Vagina (tissue), 2 donors: ENCODE results near the gene AZIN2. TPM values are rescaled to one million over a fixed set of nuclear protein-coding genes. Genes with fewer than 3 reads are reported as not detected.

Experiments
- DNase-seq, 2 donors: peaks; one replicate each; pipeline ENCODE4 v3.0.0-alpha.2; 2017; ENCODE audit errors: extremely low spot score in 2 of 2
- H3K27ac ChIP-seq: fragments of 200-600 bp; sonication (generic); one replicate; pipeline ENCODE4 v1.5.1; 2019
- H3K27me3 ChIP-seq: fragments of 200-600 bp; sonication (generic); one replicate; pipeline ENCODE4 v1.5.1; 2019
- H3K36me3 ChIP-seq, 2 donors: fragments of 200-600 bp; sonication (generic); one replicate each; pipeline ENCODE4 v1.5.1; 2017 to 2019
- H3K4me1 ChIP-seq: fragments of 200-600 bp; sonication (generic); one replicate; pipeline ENCODE4 v1.5.1; 2019
- H3K4me3 ChIP-seq, 2 donors: fragments of 200-600 bp; sonication (generic); 1 replicate in 1 of 2; 2 replicates in 1 of 2; pipeline ENCODE4 v1.5.1; 2016 to 2019
- H3K9me3 ChIP-seq: fragments of 200-600 bp; sonication (generic); one replicate; pipeline ENCODE4 v1.5.1; 2019
- CTCF ChIP-seq, 3 experiments: fragments of 450-650 bp in 2 of 3; fragments of 200-600 bp in 1 of 3; sonication (generic) in 1 of 3; IDR thresholded peaks; one replicate each; pipeline ENCODE4 v1.5.1; 2017 to 2019; ENCODE audit warnings: antibody characterized with exemption in 3 of 3, mild to moderate bottlenecking in 2 of 3, moderate library complexity in 2 of 3
- POLR2A ChIP-seq, 2 donors: fragments of 450-650 bp; IDR thresholded peaks; one replicate each; pipeline ENCODE4 v1.6.1; 2017; ENCODE audit warnings: antibody characterized with exemption in 2 of 2, mild to moderate bottlenecking in 2 of 2, moderate library complexity in 2 of 2
- POLR2AphosphoS5 ChIP-seq, 2 donors: sonication (generic); formaldehyde crosslinking; IDR thresholded peaks; one replicate each; pipeline ENCODE4 v1.9.0; 2017; ENCODE audit warnings: antibody characterized with exemption in 2 of 2, mild to moderate bottlenecking in 2 of 2, low read depth in 1 of 2; ENCODE audit not compliant: insufficient read depth in 1 of 2
- intact Hi-C: fragments of 100-400 bp; cut with DNase I; formaldehyde crosslinking; loops from one replicate; pipeline ENCODE4 v1.15.1; 2023
- total RNA-seq: library from RNA; depleted of rRNA; stranded (reverse); fragments of >200 nt; gene quantifications from one replicate; pipeline ENCODE4 v1.2.3, GENCODE V29; 2016

Gene AZIN2
- total RNA-seq, 1 donor from 2014 or later: 7.9 TPM

- intact Hi-C loops: no loop called here
- peaks cover 0 to 11% of the 10 kb centered on the region in 2 donors for H3K36me3 ChIP-seq
- DNase-seq: no peak
- no peak for TF ChIP-seq CTCF (IDR thresholded peaks at IDR 0.05)
- TF ChIP-seq POLR2AphosphoS5 (IDR thresholded peaks at IDR 0.05; ENCODE audit: insufficient read depth in 1 of 2, low read depth in 1 of 2): no peak
- no peak for TF ChIP-seq POLR2A (IDR thresholded peaks at IDR 0.05)
- H3K4me3 ChIP-seq: no peak overlapping the region
- peaks cover 8% of the 10 kb centered on the region for H3K4me1 ChIP-seq
- H3K9me3 ChIP-seq: no peaks in the 10 kb centered on the region
- no peak overlapping the region for H3K27ac ChIP-seq
- no peaks in the 10 kb centered on the region for H3K27me3 ChIP-seq
These were observed 77.4 kb downstream of the AZIN2 start for GRCh38 chr1:33158366-33158765.

- no peak overlapping the region for H3K27ac ChIP-seq
- DNase-seq: no peak
- H3K27me3 ChIP-seq: no peaks in the 10 kb centered on the region
- H3K4me1 ChIP-seq: no peaks in the 10 kb centered on the region
- no peak for TF ChIP-seq POLR2AphosphoS5 (IDR thresholded peaks at IDR 0.05; ENCODE audit: insufficient read depth in 1 of 2, low read depth in 1 of 2)
- peaks cover 0 to 11% of the 10 kb centered on the region in 2 donors for H3K36me3 ChIP-seq
- H3K4me3 ChIP-seq: no peak overlapping the region
- intact Hi-C loops: no loop called here
- H3K9me3 ChIP-seq: no peaks in the 10 kb centered on the region
These were observed 78.6 kb downstream of the AZIN2 start for GRCh38 chr1:33159577-33159976.

GRCh38 chr1:33161061-33161681 is 80.2 kb downstream of the AZIN2 start:
- Histone ChIP-seq H3K9me3 (no peaks in the 10 kb centered on the region), H3K27me3 (no peaks in the 10 kb centered on the region), H3K36me3 (peaks cover 0 to 11% of the 10 kb centered on the region in 2 donors), H3K4me1 (no peaks in the 10 kb centered on the region), H3K27ac (no peak overlapping the region), H3K4me3 (no peak overlapping the region)
- intact Hi-C loops: no loop called here
- no peak for DNase-seq
- TF ChIP-seq POLR2A (IDR thresholded peaks at IDR 0.05): no peak
- TF ChIP-seq CTCF (IDR thresholded peaks at IDR 0.05): no peak
- no peak for TF ChIP-seq POLR2AphosphoS5 (IDR thresholded peaks at IDR 0.05; ENCODE audit: insufficient read depth in 1 of 2, low read depth in 1 of 2)

GRCh38 chr1:33162141-33162540 is 81.2 kb downstream of the AZIN2 start:
- Histone ChIP-seq H3K9me3 (no peaks in the 10 kb centered on the region), H3K27me3 (no peaks in the 10 kb centered on the region), H3K4me3 (no peak overlapping the region), H3K36me3 (peaks cover 0 to 11% of the 10 kb centered on the region in 2 donors), H3K4me1 (no peaks in the 10 kb centered on the region), H3K27ac (no peak overlapping the region)
- intact Hi-C loops: no loop called here
- no peak for DNase-seq
- TF ChIP-seq POLR2AphosphoS5 (IDR thresholded peaks at IDR 0.05; ENCODE audit: insufficient read depth in 1 of 2, low read depth in 1 of 2) (no peak), CTCF (IDR thresholded peaks at IDR 0.05) (no peak)

- intact Hi-C loops: no loop called here
- H3K36me3 ChIP-seq: peaks cover 0 to 10% of the 10 kb centered on the region in 2 donors
- no peaks in the 10 kb centered on the region for H3K27me3 ChIP-seq
- no peak for DNase-seq
- H3K27ac ChIP-seq: no peak overlapping the region
- H3K4me1 ChIP-seq: no peaks in the 10 kb centered on the region
- H3K4me3 ChIP-seq: no peak overlapping the region
- TF ChIP-seq POLR2AphosphoS5 (IDR thresholded peaks at IDR 0.05; ENCODE audit: insufficient read depth in 1 of 2, low read depth in 1 of 2) (no peak), POLR2A (IDR thresholded peaks at IDR 0.05) (no peak), CTCF (IDR thresholded peaks at IDR 0.05) (no peak)
- no peaks in the 10 kb centered on the region for H3K9me3 ChIP-seq
These were observed 82.9 kb downstream of the AZIN2 start for GRCh38 chr1:33163621-33164519.
